Right kidney (tissue), 1 donor: ENCODE measurements around the gene HNRNPU.
"Not testable (repeated sequence)": the region's sequence is repeated elsewhere in the genome, so short reads cannot be mapped to it uniquely, and the experiment has no call there.

Source experiments
- DNase-seq: peaks from one replicate; pipeline ENCODE4 v3.0.0-alpha.2; 2016

HNRNPU gene

DNA sequence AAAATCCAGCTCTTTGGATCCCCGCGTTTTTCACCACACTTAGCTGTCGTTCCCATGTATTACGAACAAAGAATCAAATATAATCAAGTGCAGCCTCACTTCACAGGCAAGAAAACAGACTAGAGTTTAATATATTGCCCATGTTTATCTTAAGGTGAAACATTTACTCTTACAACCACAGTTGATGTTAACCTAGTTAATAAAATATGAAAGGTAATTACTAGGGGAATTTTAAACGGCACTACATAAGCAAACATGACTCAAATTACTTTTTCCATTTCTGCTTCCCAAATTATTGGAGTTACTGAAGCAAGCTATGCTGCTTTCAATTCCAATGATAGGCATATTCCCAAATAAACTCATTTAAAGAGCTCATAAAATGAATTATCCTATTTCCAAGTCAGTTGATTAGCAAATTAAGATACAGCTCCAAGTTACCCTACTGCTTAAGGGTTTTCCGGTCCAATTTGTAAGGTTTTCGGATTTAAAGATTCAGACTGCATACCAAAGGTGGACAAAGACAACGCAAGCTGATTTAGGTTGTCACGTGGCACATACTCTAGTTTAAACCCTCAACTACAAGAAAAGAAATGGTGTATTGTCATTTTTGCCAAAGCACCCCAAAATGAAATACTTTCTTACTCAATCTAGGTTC is 22.9 kb downstream of the HNRNPU start:
- DNase-seq, result no peak

DNA sequence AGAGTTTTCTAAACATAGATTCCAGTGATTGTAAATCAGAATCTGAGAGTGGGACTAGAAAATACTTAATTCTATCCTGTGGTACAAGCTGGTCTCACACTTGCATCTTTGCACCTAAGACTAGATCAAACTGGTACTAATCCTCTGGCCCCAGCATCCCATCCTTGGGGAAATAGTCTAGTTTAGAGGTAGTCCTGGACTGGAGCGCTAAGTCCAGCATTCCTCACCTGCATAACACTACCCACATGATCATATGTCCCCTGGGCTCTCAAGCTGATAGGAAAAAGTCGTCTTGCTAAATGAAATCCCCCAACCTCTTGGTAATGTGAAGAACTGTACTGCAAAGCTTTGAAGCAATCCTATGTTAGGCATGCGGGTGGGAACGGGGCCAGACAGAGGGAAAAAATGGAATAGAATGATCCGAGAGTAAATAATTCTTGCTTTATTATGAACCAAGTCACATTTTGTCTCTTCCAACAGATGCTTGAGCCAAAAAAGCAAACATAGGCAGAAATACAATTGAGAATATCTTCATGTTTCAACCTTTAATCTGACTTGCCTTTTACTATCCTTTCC is 24.0 kb downstream of the HNRNPU start:
- no peak for DNase-seq

DNA sequence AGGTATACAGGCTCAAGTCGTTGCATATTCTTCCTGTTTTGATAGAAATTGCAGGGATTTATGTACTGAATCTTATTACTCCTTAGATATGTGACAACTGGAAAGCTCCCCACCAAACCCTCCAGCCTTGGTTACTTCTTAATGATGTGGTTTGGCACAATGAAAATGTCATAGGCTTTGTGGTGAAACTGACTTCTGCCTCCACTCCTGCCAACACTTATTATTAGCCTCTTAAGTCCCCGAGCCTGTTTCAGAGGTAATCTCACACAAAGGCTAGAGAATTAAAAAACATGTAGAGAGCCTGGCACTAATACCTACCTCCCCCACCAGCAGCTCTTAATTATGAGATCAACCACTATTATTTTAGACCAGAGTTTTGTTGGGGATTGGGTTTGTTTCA is 24.7 kb downstream of the HNRNPU start:
- no peak for DNase-seq

DNA sequence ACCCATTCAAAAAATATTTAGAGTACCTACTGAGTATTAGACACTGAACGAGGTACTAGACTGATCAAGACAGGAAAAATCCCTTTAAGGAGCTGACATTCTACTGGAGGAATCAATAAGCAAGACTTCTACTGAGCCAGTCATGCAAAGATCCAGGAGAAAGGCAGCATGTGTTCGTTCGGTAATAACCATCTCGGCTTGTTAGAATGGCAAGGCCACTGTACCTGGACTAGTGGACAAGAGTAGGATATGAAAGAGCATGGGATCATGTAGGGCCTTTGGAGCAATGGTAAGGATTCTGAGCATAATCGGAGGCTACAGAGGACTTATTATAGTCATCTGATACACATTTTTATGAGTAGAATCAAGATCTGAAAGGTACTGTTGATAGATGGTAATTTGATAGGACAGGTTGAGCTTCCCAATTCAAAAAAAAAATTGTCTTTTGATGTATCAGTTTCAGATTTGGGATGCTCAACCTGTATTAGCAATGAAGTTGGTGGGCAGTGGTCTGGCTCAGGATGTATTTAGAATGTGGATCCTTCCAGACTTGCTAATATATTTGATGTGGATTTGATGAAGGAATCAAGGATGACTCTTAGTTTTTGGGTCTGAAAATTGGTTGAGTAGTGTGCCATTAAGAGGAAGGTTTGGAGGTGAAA is 26.6 kb downstream of the HNRNPU start:
- DNase-seq, result no peak

DNA sequence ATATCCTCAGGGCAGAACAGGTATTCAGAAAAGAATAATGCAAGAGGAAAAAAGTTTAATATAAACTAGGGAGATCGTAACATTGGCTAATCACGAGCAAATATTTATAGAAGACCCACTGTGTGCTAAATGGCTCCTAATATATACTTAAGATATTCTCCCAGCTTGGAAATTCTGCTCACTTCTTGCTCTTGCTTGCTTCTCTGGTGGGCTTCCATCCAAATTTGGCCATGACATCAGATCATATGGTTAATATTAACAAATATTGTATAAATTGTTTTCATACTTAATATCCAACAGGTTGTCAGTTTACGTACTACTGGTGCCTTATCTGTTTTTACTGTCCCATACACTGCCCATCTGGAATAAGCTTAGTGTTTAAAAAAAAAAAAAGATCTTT is 27.8 kb downstream of the HNRNPU start:
- no peak for DNase-seq

DNA sequence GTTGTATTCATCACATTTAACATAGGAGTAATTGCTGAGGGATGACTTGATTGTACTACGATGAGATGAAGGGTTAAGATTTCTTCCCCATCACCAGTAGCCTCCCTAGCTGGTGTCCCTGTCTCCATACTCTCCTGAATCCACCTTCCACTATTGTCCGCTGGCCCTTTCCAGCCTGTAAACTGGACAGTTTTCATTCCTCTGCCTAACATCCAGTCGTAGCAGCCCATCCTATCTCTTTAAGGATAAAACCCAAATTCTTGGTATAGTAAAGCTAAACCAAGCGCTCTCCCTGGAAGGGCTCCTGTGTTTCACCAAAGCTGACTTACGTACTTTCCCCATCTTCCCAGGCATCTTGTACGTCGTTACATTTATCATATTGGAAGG is 28.2 kb downstream of the HNRNPU start:
- DNase-seq, result peak; percentile 64

DNA sequence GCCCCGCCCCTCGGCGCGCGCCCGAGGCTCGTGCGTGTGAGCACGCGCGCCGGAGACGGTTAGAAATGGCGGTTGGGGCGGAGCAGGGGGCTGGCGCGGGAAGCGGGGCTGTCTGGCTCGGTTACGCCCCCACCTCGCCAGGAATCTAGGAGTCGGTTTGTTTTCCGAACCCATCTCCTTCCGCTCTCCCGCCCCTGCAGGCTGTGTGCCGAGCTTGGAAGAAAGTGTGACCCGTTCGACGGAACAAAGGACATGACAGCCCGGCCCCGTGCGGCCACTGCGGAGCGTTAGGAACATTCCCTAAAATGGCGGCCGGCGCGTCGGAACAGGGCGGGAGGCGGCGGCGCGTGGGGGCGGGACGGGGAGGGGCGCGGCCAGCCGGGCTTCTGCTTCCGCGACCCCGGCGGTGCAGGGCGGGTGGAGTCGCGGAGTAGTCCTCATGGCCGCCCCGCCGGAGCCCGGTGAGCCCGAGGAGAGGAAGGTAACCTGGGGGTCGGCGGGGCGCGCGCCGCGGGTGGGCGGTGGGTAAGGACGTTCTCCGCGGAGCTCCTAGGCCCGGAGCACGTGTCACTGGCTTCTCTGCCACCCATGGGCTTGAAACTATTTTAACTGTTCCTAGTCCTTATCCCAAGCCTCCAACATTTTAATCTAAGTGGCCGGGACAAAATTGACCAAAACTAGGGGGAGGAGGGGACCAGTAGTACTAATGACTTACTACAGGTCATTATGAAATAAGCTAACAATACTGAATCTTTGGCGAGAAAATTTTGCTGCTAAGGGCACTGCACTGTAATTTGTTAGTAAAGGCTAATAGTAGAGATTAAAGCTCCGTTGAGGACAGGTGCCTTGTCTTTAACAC is 28.8 kb downstream of the HNRNPU start, which contains the start of gene COX20:
Gene COX20, plus strand, starts transcription at position 383 of the 859 bp plus-strand sequence. Its CDS starts 57 bp downstream, at position 440.
- peak; percentile 99 for DNase-seq

DNA sequence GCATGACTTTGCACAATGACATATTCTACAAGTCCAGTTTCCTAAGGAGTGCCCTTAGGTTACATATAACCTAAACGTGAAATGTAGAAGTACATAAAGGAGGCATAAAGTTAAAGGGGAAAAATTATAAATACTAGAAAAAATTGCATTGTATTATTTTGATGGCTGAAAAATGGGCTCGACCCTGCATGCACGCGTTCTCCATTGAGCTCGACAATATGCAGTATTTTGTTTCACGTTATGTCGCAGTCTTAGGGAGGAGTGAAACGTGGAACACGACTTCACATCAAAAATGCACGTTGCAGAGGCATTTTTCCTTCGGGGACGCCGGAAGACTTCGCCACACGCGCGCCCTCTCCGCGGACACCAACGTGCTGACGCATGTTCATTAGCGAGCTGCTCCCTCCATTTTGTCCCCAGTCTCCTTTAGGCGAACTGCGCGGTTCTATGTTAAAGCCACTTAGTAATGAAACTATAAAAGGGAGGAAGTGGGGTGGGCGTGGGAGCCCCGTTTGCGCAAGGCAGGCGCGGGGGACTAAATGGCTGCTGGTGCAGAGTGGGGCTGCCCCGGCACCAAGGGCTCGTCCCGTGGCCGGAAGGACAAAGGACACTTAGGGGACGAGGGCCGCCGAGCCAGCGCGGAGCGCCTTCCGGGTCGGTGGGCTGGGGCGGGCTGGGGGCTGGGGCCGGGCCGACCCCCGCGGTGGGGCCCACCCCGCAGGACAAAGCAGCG is 29.6 kb downstream of the HNRNPU start:
- peak; percentile 98 for DNase-seq

DNA sequence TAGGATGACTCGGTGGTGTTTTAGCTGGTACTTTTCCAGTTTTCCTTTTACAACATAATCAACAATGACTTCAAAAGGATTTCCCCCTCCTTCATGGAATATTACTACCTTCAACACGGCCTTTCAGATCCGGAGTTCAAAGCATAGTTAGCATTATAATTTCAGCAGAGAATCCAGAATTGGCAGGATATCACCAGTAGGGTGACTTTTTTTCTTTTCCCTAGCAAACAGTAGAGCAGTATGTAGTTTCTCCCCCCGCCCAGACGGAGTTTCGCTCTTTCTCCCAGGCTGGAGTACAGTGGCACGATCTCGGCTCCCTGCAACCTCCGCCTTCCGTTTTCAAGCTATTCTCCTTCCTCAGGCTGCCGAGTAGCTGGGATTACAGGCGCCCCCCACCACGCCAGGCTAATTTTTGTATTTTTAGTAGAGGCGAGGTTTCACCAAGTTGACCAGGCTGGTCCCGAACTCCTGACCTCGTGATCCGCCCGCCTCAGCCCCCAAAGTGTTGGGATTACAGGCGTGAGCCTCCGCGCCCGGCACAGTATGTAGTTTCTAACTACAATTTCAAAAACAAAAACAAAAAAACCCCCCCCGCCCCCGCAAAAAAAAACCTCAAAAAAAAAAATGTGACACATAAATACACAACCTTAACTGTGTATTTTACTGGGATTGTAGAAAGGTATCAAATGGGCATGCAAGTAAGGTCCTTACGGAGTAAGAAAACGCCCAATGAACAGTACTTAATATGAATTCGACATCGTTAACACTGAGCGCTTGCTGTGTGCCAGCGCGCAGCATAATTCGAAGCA is 30.4 kb downstream of the HNRNPU start:
- peak; percentile 77 for DNase-seq

DNA sequence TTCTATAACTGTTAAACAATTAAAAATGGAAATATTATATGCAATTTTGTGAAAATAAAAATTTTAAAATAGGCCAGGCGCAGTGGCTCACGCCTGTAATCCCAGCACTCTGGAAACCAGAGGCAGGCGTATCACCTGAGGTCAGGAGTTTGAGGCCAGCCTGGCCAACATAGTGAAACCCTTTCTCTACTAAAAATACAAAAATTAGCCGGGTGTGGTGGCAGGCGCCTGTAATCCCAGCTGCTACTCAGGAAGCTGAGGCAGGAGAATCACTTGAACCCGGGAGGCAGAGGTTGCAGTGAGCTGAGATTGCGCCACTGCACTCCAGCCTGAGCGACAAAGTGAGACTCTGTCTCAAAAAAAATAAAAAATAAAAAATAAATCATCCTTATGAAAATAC is 31.1 kb downstream of the HNRNPU start:
- not testable (repeated sequence) for DNase-seq

DNA sequence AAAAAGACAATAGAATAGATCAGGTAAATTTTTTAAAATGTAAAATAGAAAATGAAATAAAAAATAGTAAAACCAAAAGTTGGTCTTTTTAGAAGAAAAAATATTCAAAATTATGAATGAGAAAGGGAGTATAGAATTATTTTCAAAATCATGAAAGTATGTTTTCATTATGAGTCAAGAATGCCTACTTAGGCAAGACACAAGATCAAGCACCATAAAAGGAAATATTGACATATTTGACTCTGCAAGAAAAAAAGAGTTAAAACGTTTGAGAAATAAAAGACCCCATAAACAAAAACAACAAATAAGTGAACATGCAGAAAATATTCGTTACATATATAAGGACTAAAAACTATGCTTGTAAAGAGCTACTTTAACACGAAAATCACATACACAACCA is 33.7 kb downstream of the HNRNPU start:
- DNase-seq, result no peak

DNA sequence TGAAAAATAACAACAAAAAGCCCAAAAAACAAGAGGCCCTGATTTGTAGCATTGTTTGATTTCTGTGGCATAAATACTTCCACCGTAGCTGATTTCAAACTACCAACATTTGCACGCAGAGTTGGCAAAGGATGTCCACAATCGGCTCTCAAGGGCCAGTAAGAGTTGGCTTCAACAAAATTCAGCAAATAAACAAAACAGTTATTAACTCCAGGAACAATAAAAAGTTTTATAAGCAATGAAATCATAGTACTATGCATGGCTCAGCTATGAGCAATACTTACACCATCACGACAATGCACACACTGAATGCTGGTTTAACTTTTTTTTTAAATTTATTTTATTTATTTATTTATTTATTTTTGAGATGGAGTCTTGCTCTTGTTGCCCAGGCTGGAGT is 37.6 kb downstream of the HNRNPU start:
- DNase-seq, result no peak

DNA sequence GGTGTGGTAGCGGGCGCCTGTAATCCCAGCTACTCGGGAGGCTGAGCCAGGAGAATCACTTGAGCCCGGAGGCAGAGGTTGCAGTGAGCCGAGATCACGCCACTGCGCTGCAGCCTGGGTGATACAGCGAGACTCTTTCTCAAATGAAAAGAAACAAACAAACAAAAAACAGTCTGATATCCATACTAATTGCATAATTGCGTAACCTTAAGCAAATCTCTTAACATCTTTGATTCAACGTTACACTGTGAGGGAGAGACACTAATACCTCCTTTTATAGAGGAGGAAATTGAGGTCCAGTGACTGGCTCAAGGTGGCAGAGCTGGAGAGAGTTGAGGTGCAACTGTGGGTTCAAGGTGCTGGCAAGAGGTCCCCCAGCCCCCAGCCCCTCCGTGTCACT is 41.5 kb downstream of the HNRNPU start:
- no peak for DNase-seq

DNA sequence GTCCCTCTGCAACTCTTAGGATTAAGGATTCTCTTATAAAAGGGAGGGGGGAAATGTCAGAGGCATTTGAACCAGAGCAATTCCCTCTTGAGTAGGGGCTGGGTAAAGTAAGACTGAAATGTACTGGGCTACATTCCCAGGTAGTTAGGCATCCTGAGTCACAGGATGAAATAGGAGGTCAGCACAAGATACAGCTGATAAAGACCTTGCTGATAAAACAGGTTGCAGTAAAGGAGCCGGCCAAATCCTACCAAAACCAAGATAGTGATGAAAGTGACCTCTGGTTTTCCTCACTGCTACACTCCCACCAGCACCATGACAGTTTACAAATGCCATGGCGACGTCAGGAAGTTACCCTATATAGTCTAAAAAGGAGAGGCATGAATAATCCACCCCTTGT is 43.2 kb downstream of the HNRNPU start:
- no peak for DNase-seq

DNA sequence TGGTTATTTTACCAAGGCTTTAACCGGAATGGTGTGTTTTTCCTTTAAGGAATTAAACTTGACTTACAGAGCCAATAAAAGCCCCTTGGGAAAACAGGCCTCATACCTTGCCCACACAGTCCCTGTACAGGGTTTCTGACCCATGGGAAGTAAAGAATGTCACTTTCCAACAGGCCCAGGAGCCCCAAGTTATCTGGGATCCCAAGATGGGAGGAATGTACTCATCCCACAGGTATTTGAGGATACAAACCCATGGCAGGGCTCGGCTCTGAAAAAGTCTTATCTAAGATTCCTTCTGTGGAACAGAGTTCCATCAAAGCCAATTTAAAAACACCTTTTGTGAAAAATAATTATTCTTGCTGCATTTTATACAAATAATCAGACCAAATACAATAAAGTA is 44.2 kb downstream of the HNRNPU start:
- no peak for DNase-seq

DNA sequence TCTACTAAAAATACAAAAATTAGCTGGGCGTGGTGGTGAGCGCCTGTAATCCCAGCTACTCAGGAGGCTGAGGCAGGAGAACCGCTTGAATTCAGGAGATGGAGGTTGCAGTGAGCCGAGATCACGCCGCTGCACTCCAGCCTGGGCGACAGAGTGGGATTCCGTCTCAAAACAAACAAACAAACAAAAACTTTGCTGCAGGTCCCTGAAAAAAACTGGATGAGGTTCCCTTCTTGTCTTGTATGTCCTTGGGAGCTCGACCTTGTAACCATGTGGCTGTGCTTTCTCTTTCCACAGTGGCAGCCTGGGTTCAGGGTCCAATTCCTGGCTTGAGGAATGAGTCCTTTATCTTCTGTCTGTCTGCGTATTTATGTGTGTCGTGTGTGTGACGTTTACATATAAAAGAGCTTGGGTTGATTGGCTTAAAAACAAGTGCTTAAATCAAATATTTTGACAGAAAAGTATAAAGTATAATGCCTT is 46.9 kb downstream of the HNRNPU start:
- DNase-seq, result no peak

DNA sequence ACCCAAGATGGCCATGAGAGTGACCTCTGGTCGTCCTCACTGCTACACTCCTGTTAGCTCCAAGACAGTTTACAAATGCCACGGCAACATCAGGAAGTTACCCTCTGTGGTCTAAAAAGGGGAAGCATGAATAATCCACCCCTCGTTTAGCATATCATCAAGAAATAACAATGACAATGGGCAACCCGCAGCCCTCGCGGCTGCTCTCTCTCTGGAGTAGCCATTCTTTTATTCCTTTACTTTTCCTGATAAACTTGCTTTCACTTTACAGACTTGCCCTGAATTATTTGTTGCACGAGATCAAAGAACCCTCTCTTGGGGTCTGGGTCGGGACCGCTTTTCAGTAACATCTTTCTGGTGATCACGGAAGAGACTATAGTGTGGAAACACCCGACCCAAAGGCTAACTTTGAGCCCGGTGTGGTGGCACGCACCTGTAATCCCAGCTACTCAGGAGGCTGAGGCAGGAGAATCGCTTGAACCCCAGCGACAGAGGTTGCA is 48.7 kb downstream of the HNRNPU start:
- no peak for DNase-seq

DNA sequence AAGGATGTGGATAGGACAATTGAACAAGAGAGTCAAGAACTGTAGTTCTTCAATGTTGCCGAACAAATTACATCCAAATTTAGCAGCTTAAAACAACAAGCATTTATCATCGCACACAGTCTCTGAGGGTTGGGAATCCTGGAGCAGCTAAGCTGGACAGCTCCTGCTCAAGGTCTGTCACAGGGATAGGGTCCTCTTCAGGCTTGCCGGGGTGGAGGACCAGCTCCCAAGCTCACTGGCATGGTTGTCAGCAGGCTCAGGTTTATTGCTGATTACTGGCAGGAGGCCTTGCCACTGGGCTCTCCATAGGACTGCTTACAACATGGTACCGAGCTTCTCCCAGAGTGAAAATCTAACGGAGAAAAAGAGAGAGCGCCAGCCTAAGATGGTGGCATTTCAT is 51.0 kb downstream of the HNRNPU start:
- no peak for DNase-seq

DNA sequence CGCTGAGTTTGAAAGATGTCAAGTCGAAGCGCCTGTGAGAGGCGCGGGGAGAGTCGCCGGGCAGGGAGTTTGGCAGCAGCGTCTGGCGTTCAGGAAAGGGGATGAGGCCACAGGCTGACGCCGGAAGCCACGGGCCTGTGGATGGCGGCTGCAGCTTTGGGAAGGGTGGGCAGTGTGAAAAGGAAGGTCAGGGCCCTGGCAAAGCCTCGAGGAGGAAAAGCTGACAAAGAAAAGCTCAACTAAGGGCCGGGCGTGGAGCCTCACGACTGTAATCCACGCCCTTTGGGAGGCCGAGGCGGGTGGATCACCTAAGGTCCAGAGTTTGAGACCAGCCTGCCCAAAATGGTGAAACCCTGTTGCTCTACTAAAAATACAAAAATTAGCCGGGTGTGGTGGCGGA is 54.1 kb downstream of the HNRNPU start:
- DNase-seq, result no peak

DNA sequence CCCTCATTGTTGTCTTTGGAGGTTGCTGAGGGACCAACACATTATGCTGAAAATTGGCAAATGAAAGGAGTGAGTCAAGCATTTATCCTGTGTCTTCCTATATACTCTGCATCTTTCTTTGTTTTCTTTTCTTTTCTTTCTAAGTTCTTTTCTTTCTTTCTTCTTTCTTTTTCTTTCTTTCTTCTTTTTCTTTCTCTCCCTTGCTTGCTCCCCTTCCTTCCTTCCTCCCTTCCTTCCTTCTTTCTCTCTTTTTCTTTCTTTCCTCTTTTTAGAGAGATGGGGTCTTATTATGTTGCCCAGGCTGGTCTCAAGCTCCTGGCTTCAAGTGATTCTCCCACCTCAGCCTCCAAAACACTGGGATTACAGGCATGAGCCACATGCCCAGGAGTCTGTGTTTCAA is 57.2 kb downstream of the HNRNPU start:
- DNase-seq, result no peak

DNA sequence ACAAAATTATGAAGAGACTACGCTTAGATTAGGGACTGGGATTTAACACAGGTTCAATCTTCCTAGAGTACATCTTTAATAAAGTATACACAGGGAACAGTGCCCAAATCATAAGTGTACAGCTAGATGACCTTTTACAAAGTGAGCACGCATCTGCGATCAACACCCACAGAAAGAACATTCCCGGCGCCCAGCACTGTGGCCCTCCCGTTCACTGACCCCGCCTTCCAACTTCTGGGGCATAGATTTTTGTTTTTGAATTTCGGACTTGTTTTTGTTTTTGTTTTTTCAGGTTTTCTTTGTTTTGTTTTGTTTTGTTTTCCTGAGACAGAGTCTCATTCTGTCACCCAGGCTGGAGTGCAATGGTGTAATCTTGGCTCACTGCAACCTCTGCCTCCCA is 59.5 kb downstream of the HNRNPU start:
- DNase-seq, result no peak
